ENCODE results near the gene RAB31.

- no peak for TF ChIP-seq CTCF (conservative IDR thresholded peaks at IDR 0.05; ENCODE audit: low read depth, low read length)
- TF ChIP-seq EZH2 (IDR thresholded peaks at IDR 0.05; ENCODE audit: borderline replicate concordance, low read depth, low read length, poor library complexity, severe bottlenecking) = no peak
Observed at GRCh38 chr18:9708434-9709303, 568 bp downstream of the RAB31 start.
